Measurements from ENCODE around the gene CD300LB. TPM values are rescaled to one million over a fixed set of nuclear protein-coding genes. Genes with fewer than 3 reads are reported as not detected.

The CD300LB gene
- total RNA-seq, 1 donor: not detected

DNA sequence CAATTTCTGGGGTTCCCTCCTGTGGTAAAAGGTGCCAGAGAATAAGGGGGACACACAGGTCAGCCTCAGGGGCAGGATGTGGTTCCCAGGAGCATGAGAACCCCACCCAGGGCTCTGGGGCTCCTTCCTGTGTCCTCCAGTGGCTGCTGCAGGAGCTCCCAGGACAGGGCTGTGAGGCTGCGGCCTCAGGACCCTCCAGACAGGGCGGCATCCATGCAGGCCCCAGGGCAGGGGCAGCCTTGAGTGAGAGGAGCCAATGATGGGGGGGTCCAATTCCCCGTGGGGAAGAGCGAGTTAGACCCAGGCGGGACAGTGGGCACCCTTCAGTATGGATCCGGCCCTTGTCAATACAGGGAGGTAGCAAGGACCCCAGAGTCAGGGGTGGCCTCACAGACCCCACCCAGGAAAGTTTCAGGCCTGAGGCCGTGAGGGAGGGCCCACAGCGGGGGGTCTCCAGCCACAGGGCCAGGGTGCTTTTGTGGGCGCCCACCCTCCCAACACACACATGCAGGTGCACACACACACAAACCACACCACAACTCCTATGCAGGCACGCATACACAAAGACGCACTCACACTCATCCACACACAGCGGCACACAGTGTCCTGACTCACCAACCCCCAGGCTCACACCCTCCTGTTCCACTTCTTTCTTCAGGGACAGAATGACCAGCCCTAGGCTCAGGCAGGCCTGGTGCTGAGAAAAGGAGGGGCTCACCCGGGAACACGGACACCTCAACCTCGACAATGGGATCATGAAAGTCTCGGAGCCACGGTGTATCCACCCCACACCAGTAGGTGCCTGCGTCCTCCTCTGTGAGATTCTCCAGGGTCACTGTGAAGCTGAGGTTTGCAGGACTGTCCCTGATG, 12.9 kb upstream of the CD300LB start:
- no peak for DNase-seq (ENCODE audit: low read depth)
- TF ChIP-seq CTCF (IDR thresholded peaks at IDR 0.05; ENCODE audit: insufficient read depth, low read depth, low read length): no peak
- no peak overlapping the region for H3K4me3 ChIP-seq (ENCODE audit: low read depth, low read length)

GRCh38 chr17:74543406-74543805, 12.1 kb upstream of the CD300LB start:
- H3K4me3 ChIP-seq (ENCODE audit: low read depth, low read length): no peak overlapping the region
- no peak for DNase-seq (ENCODE audit: low read depth)
- no peak for TF ChIP-seq CTCF (IDR thresholded peaks at IDR 0.05; ENCODE audit: insufficient read depth, low read depth, low read length)

- TF ChIP-seq CTCF (IDR thresholded peaks at IDR 0.05; ENCODE audit: insufficient read depth, low read depth, low read length): no peak
- no peak for DNase-seq (ENCODE audit: low read depth)
- H3K4me3 ChIP-seq (ENCODE audit: low read depth, low read length): no peak overlapping the region
Measured at GRCh38 chr17:74542727-74543383, 11.6 kb upstream of the CD300LB start.

DNA sequence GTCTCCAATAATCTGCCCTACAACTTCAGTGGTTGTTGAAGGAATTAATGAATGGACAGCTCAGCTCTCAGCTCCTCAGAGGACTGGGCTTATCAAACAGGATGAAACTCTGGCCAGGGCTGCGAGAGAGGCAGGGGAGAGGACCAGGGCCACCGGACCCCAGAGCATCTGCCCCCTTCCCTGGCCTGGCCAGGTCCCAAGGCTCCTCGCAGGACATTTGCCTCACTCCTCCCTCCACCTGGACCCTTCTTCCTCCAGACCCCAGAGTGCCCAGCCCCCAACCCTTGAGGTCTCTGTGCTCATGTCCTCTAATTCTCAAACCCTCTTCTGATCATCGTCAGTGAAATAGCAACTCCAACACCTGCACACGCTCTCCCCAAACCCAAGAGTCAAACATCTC, 10.9 kb upstream of the CD300LB start:
- H3K4me3 ChIP-seq (ENCODE audit: low read depth, low read length): no peak overlapping the region
- TF ChIP-seq CTCF (IDR thresholded peaks at IDR 0.05; ENCODE audit: insufficient read depth, low read depth, low read length): no peak
- DNase-seq (ENCODE audit: low read depth): no peak

- no peak overlapping the region for H3K4me3 ChIP-seq (ENCODE audit: low read depth, low read length)
- no peak for TF ChIP-seq CTCF (IDR thresholded peaks at IDR 0.05; ENCODE audit: insufficient read depth, low read depth, low read length)
- no peak for DNase-seq (ENCODE audit: low read depth)
Measured at GRCh38 chr17:74541176-74542111, 10.2 kb upstream of the CD300LB start.

DNA sequence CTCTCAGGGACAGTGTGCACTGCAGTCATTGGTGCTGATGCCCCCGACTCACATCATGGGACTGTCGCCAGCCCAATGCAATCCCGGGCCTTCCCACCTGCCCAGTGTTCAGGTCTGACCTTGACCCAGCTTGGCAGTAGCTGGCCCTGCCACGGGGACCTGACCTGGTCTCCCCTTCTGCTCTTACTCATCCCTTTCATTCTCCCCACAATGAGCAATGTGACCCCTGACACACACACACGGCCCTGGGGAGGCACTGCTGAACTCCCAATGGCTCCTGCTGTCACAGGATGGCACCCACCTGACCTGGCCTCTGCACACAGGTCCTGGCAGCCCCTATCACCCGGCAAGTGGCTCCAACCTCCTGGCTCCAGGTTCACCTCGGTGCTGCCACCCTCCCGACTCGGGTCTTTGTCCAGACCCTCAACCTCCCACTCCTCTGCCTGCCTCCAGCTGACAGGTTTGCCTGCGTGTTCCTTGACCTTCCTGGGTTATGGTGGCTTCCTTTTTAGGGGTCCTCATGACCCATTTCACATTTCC, 8.1 kb upstream of the CD300LB start:
- DNase-seq (ENCODE audit: low read depth): no peak
- TF ChIP-seq CTCF (IDR thresholded peaks at IDR 0.05; ENCODE audit: insufficient read depth, low read depth, low read length): no peak
- H3K4me3 ChIP-seq (ENCODE audit: low read depth, low read length): no peak overlapping the region

Measured in fibroblast of villous mesenchyme (primary cell).